OCI-LY7 (cell line): ENCODE measurements around the gene ARL6.

Experiments
- CTCF ChIP-seq: fragments of 200-600 bp; sonication (generic); conservative IDR thresholded peaks from 2 replicates; pipeline ENCODE4 v1.5.1; 2014; ENCODE audit warnings: mild to moderate bottlenecking, antibody characterized with exemption, low read length, moderate library complexity, mixed read lengths
- EZH2phosphoT487 ChIP-seq: fragments of 200-600 bp; sonication (generic); IDR thresholded peaks from 2 replicates; pipeline ENCODE4 v1.6.1; 2018; ENCODE audit warnings: low read depth, borderline replicate concordance, mild to moderate bottlenecking, mixed run types, antibody characterized with exemption, low read length, moderate library complexity, mixed read lengths

- TF ChIP-seq CTCF (peak; percentile 95), EZH2phosphoT487 (no peak)
Measured at GRCh38 chr3:97793420-97794019, 29.0 kb downstream of the ARL6 start.
